GM12878 (cell line): ENCODE data around the gene ZNF467. TPM values are rescaled to one million over a fixed set of nuclear protein-coding genes. Genes with fewer than 3 reads are reported as not detected.

Experiments used
- CUX1 ChIP-seq: IDR thresholded peaks from 2 replicates; pipeline ENCODE4 v1.6.1; 2012; ENCODE audit warnings: improper control_type of control experiment, low read depth, low read length; ENCODE audit not compliant: insufficient replicate concordance
- EP300 ChIP-seq, 2 experiments: fragments of 150-350 bp in 1 of 2; IDR thresholded peaks; 2 replicates each; pipeline ENCODE4 v1.6.1; 2011 to 2012; ENCODE audit warnings: low read depth in 2 of 2, low read length in 2 of 2, borderline replicate concordance in 1 of 2, improper control_type of control experiment in 1 of 2, inconsistent platforms in 1 of 2; ENCODE audit not compliant: control insufficient read depth in 1 of 2
- RCOR1 ChIP-seq: conservative IDR thresholded peaks from 2 replicates; pipeline ENCODE4 v1.6.1; 2012; ENCODE audit warnings: low read depth, low read length, improper control_type of control experiment
- TCF3 ChIP-seq: IDR thresholded peaks from 2 replicates; pipeline ENCODE4 v1.6.1; 2012; ENCODE audit warnings: low read depth, mild to moderate bottlenecking, low read length, borderline replicate concordance; ENCODE audit not compliant: insufficient read depth
- polyA plus RNA-seq, 11 experiments: library from polyadenylated mRNA; depleted of rRNA in 4 of 11; unstranded in 6 of 11; stranded (reverse) in 5 of 11; fragments of >200 nt; fragmentation: Nextera tagmentation in 4 of 11; fragmentation: Illumina TruSeq in 1 of 11; extraction: Ambion mirVana in 4 of 11; extraction: Trizol in 1 of 11; gene quantifications; 1 replicate in 1 of 11; 2 replicates in 10 of 11; pipeline versions ENCODE4 v1.2.1 to v1.2.3, GENCODE V29; 2011 to 2016; ENCODE audit warnings: inconsistent platforms in 2 of 11, missing spikeins in 2 of 11, low read depth in 1 of 11
- total RNA-seq, 4 experiments: library from RNA; depleted of rRNA in 3 of 4; stranded (reverse); fragments of >200 nt in 3 of 4; fragmentation: Illumina TruSeq in 1 of 4; extraction: Trizol in 1 of 4; gene quantifications; 2 replicates each; pipeline versions ENCODE4 v1.2.1 to v1.2.3, GENCODE V29; 2013 to 2021
- TF ChIP-seq, protein P1 (sequence below): fragments of 450-650 bp; formaldehyde crosslinking; IDR thresholded peaks from 2 replicates; pipeline ENCODE4 v1.5.0; 2022; ENCODE audit warnings: mild to moderate bottlenecking, missing genetic modification characterization

ZNF467 gene
- total and polyA plus RNA-seq, 10 of the 15 experiments (the other 5 are each of a cell fraction or from before 2014, with no cell fraction given) = not detected

- TF ChIP-seq CUX1 = no peak
- TF ChIP-seq EP300 (IDR thresholded peaks at IDR 0.05; ENCODE audit: borderline replicate concordance in 1 of 2, control insufficient read depth in 1 of 2, low read depth in 2 of 2, low read length in 2 of 2) = no peak
- TF ChIP-seq, protein P1, sequence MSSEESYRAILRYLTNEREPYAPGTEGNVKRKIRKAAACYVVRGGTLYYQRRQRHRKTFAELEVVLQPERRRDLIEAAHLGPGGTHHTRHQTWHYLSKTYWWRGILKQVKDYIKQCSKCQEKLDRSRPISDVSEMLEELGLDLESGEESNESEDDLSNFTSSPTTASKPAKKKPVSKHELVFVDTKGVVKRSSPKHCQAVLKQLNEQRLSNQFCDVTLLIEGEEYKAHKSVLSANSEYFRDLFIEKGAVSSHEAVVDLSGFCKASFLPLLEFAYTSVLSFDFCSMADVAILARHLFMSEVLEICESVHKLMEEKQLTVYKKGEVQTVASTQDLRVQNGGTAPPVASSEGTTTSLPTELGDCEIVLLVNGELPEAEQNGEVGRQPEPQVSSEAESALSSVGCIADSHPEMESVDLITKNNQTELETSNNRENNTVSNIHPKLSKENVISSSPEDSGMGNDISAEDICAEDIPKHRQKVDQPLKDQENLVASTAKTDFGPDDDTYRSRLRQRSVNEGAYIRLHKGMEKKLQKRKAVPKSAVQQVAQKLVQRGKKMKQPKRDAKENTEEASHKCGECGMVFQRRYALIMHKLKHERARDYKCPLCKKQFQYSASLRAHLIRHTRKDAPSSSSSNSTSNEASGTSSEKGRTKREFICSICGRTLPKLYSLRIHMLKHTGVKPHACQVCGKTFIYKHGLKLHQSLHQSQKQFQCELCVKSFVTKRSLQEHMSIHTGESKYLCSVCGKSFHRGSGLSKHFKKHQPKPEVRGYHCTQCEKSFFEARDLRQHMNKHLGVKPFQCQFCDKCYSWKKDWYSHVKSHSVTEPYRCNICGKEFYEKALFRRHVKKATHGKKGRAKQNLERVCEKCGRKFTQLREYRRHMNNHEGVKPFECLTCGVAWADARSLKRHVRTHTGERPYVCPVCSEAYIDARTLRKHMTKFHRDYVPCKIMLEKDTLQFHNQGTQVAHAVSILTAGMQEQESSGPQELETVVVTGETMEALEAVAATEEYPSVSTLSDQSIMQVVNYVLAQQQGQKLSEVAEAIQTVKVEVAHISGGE = no peak
- no peak for TF ChIP-seq TCF3
- no peak for TF ChIP-seq RCOR1
These were observed 56.5 kb downstream of the ZNF467 start (continued) for GRCh38 chr7:149716932-149717307.
